ENCODE data around the gene HIPK1.

Gene HIPK1

DNA sequence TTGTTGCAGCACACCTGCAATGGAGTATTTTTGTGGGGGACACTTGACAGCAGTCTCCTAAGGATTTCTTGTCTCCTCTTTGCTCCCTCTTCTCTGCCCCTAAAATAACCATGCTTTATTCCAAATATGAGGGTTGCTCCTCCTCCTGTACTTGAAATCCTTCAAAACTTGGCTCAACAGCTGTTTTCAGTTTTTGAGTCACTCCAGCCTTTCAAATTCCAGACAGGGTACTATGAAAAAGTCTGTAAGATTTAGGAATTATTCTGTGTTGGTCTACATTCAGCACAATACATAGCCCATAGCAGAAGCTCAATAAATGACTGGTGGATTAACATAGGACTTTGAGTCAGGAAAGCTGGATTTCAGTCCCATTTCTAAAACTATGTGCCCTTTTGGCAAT is 30.0 kb upstream of the HIPK1 start:
- TF ChIP-seq, protein P1, sequence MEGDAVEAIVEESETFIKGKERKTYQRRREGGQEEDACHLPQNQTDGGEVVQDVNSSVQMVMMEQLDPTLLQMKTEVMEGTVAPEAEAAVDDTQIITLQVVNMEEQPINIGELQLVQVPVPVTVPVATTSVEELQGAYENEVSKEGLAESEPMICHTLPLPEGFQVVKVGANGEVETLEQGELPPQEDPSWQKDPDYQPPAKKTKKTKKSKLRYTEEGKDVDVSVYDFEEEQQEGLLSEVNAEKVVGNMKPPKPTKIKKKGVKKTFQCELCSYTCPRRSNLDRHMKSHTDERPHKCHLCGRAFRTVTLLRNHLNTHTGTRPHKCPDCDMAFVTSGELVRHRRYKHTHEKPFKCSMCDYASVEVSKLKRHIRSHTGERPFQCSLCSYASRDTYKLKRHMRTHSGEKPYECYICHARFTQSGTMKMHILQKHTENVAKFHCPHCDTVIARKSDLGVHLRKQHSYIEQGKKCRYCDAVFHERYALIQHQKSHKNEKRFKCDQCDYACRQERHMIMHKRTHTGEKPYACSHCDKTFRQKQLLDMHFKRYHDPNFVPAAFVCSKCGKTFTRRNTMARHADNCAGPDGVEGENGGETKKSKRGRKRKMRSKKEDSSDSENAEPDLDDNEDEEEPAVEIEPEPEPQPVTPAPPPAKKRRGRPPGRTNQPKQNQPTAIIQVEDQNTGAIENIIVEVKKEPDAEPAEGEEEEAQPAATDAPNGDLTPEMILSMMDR (IDR thresholded peaks at IDR 0.05; ENCODE audit: low read depth, low read length, missing control alignments): no peak
- DNase-seq: no peak
- in situ Hi-C loops (cut with HindIII; ENCODE audit: low pct_ligation_motif_present, low sequenced_read_pairs): no loop called here
- no peak overlapping the region for H3K27ac ChIP-seq
- no peak overlapping the region for H3K4me3 ChIP-seq (ENCODE audit: low read depth, low read length)
- no peaks in the 10 kb centered on the region for H3K27me3 ChIP-seq (replicated peaks)
- peaks cover 37% of the 10 kb centered on the region for H3K36me3 ChIP-seq (replicated peaks)

DNA sequence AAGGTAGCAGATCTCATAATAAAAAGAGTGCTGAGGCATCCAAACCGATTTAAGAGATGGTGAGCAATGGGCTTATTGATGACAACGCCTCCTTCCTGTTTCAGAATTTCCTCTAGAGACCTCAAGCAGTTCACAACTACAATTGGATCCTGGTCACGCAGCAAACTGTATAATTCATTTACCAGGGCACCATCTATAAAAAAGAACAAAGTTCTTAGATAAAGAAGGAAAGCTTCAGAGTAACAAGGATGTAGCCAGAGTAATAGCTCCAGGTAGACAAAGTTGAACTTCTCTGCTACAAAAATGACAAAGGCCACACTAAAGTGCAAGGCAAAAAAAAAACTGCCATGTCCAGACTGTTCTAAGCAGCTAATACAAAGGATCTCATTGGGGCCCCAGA is 27.9 kb upstream of the HIPK1 start:
- DNase-seq: no peak
- H3K27ac ChIP-seq: no peak overlapping the region
- TF ChIP-seq, protein P1 (IDR thresholded peaks at IDR 0.05; ENCODE audit: low read depth, low read length, missing control alignments): no peak
- in situ Hi-C loops (cut with HindIII; ENCODE audit: low pct_ligation_motif_present, low sequenced_read_pairs): no loop called here
- H3K36me3 ChIP-seq (replicated peaks): peaks cover 21% of the 10 kb centered on the region
- no peaks in the 10 kb centered on the region for H3K27me3 ChIP-seq (replicated peaks)
- no peak overlapping the region for H3K4me3 ChIP-seq (ENCODE audit: low read depth, low read length)

DNA sequence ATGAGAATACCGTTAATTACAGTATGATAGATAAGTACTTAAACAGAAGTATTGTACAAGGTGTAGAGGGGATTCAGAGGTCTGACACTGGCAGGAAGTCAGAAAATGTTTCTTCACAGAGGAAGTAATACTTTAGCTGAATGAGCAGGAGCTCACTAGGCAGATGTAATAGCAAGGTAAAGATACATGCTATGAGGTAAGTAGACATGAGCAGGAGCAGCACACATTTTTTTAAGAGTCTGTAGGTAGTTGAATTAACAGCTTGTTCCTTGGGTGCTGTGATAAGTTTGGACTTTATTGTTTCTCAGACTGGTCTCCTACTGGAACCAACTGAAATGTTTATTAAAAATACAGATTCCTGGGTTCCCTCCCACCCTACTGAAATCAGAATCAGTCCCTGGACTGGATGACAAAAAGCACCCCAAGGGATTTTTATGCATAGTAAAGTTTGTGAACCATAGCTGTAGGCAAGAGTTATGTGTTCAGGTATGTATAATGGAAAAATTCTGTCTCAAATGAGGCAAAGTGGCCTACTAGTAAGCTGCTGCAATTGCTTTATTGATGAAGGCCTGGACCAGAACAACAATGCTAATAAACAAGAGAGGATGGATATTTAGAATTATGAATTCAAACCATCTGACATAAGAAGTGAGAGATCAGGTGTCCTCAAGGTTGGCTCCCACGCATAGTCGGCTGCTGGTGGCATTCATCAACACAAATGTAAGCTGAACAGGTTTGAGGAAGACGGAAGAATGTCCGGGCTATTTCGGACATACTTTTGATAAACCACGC is 25.4 kb upstream of the HIPK1 start:
- Histone ChIP-seq H3K27me3 (replicated peaks) (no peaks in the 10 kb centered on the region), H3K4me3 (ENCODE audit: low read depth, low read length) (peak overlapping the region; percentile 95), H3K36me3 (replicated peaks) (peaks cover 10% of the 10 kb centered on the region), H3K27ac (peak overlapping the region; percentile 78)
- no peak for DNase-seq
- TF ChIP-seq, protein P1 (IDR thresholded peaks at IDR 0.05; ENCODE audit: low read depth, low read length, missing control alignments): no peak
- in situ Hi-C loops (cut with HindIII; ENCODE audit: low pct_ligation_motif_present, low sequenced_read_pairs): no loop called here

DNA sequence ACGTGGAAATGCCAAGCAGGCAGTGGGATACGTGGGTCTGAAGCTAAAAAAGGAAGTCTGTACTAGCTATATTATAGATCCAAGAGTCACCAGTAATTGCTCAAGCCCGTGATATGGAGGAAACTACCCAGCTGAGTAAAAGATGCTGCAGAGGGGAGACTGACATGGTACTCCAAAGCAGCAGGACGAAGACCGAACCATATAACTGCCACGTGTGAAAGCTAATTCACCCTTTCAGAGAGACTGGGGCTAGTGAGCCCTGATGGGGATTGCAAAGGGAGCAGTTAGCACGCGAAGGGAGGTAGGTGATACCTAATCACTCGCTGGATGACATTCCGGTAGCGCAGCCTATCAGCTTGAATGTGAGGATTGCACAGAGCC is 24.8 kb upstream of the HIPK1 start:
- Histone ChIP-seq H3K27ac (peak overlapping the region; percentile 78), H3K27me3 (replicated peaks) (no peaks in the 10 kb centered on the region), H3K36me3 (replicated peaks) (peaks cover 9% of the 10 kb centered on the region), H3K4me3 (ENCODE audit: low read depth, low read length) (peak overlapping the region; percentile 95)
- no peak for DNase-seq
- in situ Hi-C loops (cut with HindIII; ENCODE audit: low pct_ligation_motif_present, low sequenced_read_pairs): no loop called here
- TF ChIP-seq, protein P1 (IDR thresholded peaks at IDR 0.05; ENCODE audit: low read depth, low read length, missing control alignments): no peak

DNA sequence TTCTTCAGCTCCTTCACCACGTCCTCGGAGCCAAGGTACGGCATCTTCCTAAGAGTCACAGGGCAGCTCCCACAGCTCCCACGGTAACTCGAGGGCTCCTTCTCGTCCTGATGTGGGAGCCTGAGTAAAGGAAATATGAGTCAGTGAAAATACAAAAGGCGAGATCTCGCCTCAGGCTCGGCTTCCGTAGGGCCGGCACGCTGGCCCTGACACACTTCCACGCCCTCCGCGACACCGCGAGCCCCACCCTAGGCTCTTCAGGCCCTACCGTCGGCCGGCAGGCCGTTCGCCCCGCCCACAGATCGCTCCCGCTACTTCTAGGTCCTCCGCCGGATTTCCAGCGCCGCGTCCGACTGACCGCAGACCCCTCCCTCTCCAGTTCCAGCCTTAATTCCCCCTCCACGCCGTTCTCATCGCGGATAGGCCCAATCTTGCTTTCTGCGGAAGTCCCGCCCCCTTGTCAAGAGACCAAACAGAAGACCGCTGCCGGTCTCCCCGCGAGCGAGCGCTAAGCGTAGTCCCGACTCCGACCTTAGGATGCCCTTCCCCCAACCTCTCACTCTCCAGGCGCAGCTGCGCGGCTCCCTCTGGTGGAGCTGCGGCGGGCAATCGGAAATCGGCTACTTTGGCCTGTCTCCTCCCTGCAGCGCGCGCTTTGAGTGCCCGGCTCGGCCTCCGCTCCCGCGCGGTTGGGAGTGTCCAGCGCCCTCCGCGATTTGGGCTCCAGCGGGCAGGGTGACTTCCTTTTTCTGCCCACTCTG is 24.3 kb upstream of the HIPK1 start, which contains the start of the genes AP4B1 and DCLRE1B:
Gene AP4B1 (minus strand): TSS at position 126 of the 761 bp plus-strand sequence. CDS start 82 bp downstream, at position 44.
Gene DCLRE1B (plus strand): TSS at position 653 of the 761 bp plus-strand sequence. CDS start 261 bp downstream, outside the sequence.
- TF ChIP-seq, protein P1 (IDR thresholded peaks at IDR 0.05; ENCODE audit: low read depth, low read length, missing control alignments): peak; percentile 84
- Histone ChIP-seq H3K27me3 (replicated peaks) (no peaks in the 10 kb centered on the region), H3K4me3 (ENCODE audit: low read depth, low read length) (peak within 1 kb of the TSS; percentile 95), H3K27ac (peak within 1 kb of the TSS; percentile 78), H3K36me3 (replicated peaks) (peaks cover 6% of the 10 kb centered on the region)
- in situ Hi-C loops (cut with HindIII; ENCODE audit: low pct_ligation_motif_present, low sequenced_read_pairs): no loop called here
- DNase-seq: peak; percentile 100
